GM23248 (cell line): ENCODE measurements around the gene SEMA3G.

Source experiments
- EZH2 ChIP-seq: fragments of 200-600 bp; sonication (generic); IDR thresholded peaks from 2 replicates; pipeline ENCODE4 v1.6.1; 2018; ENCODE audit warnings: antibody characterized with exemption, mild to moderate bottlenecking; ENCODE audit not compliant: insufficient read depth, poor library complexity, severe bottlenecking
- EZH2phosphoT487 ChIP-seq: fragments of 200-600 bp; sonication (generic); IDR thresholded peaks from 2 replicates; pipeline ENCODE4 v1.6.1; 2018; ENCODE audit warnings: antibody characterized with exemption, moderate library complexity, mild to moderate bottlenecking, low read depth; ENCODE audit not compliant: insufficient read depth

- TF ChIP-seq EZH2, result no peak
- no peak for TF ChIP-seq EZH2phosphoT487
Measured at GRCh38 chr3:52447512-52448355, 2.8 kb upstream of the SEMA3G start.
